HCT116 (cell line): ENCODE data around the gene MTOR. TPM values are rescaled to one million over a fixed set of nuclear protein-coding genes. Genes with fewer than 3 reads are reported as not detected.

ENCODE experiments used
- ATAC-seq: fragments of 200-7000 bp; cut with Tn5 transposase; 2 replicates; pipeline ENCODE4 v1.9.1; 2020; ENCODE audit warnings: mild to moderate bottlenecking, moderate library complexity
- BruUV-seq: library from RNA; stranded (reverse); fragments of 400-500 nt; replicated peaks from 2 replicates; lab custom pipeline; 2021; lab: Mats Ljungman, UMichigan
- CTCF ChIA-PET: fragments of 300-600 bp; sonication (Branson Sonifier 250); formaldehyde crosslinking; loops from one replicate; lab custom pipeline; 2021; ENCODE audit warnings: antibody characterized with exemption; lab: Charles Lee
- POLR2A ChIA-PET: fragments of 300-600, 350-600 bp; sonication (Branson Sonifier 250); formaldehyde crosslinking; loops from one replicate; lab custom pipeline; 2021; ENCODE audit warnings: antibody characterized with exemption; lab: Charles Lee
- RAD21 ChIA-PET, 2 experiments: fragments of 300-600 bp; sonication (Branson Sonifier 250); formaldehyde crosslinking; loops; one replicate each; lab custom pipeline; 2023; ENCODE audit warnings: low total read pairs in 2 of 2; ENCODE audit not compliant: uncharacterized antibody in 2 of 2, unreplicated experiment in 2 of 2, low non-redundant PET in 1 of 2; lab: Charles Lee
- DNase-seq: peaks from one replicate; pipeline ENCODE4 v3.0.0-alpha.2; 2010; ENCODE audit warnings: low read depth, low spot score
- H2AFZ ChIP-seq: fragments of 200-600 bp; shearing (Covaris generic), sonication (generic); 2 replicates; pipeline ENCODE4 v1.6.1; 2017; ENCODE audit warnings: low read depth, mixed run types, mixed read lengths, antibody characterized with exemption, low read length; ENCODE audit not compliant: poor library complexity, severe bottlenecking
- H3K27ac ChIP-seq: 2 replicates; pipeline ENCODE4 v1.5.1; 2012; ENCODE audit warnings: low read depth, low read length
- H3K27me3 ChIP-seq: fragments of 200-600 bp; sonication (generic); 2 replicates; pipeline ENCODE4 v1.6.1; 2016; ENCODE audit warnings: mixed run types, low read length, mixed read lengths; ENCODE audit not compliant: insufficient read depth
- H3K36me3 ChIP-seq, 2 experiments: fragments of 200-500 bp in 1 of 2; fragments of 200-600 bp in 1 of 2; sonication (Bioruptor generic) in 1 of 2; sonication (generic) in 1 of 2; 2 replicates each; pipeline versions ENCODE4 v1.5.1 to v1.6.1; 2014 to 2016; ENCODE audit warnings: low read length in 2 of 2, inconsistent platforms in 1 of 2, mixed read lengths in 1 of 2, mixed run types in 1 of 2; ENCODE audit not compliant: insufficient read depth in 2 of 2, control insufficient read depth in 1 of 2
- H3K4me1 ChIP-seq, 2 experiments: fragments of 200-600 bp in 1 of 2; sonication (generic) in 1 of 2; 2 replicates each; pipeline versions ENCODE4 v1.5.1 to v1.6.1; 2012 to 2017; ENCODE audit warnings: low read length in 2 of 2, inconsistent platforms in 1 of 2, mild to moderate bottlenecking in 1 of 2, mixed read lengths in 1 of 2, mixed run types in 1 of 2, moderate library complexity in 1 of 2; ENCODE audit not compliant: insufficient read depth in 2 of 2, control insufficient read depth in 1 of 2
- H3K4me2 ChIP-seq: fragments of 200-600 bp; sonication (generic); 2 replicates; pipeline ENCODE4 v1.6.1; 2017; ENCODE audit warnings: mixed run types, low read length, mixed read lengths
- H3K4me3 ChIP-seq, 2 experiments: fragments of 200-600 bp in 1 of 2; sonication (generic) in 1 of 2; replicated peaks in 1 of 2; 2 replicates each; pipeline ENCODE4 v1.5.1; 2011 to 2016; ENCODE audit warnings: low read length in 2 of 2, control low read depth in 1 of 2, low read depth in 1 of 2, mild to moderate bottlenecking in 1 of 2, mixed read lengths in 1 of 2, mixed run types in 1 of 2
- H3K79me2 ChIP-seq: fragments of 200-600 bp; sonication (generic); 2 replicates; pipeline ENCODE4 v1.6.1; 2017; ENCODE audit warnings: mild to moderate bottlenecking, mixed run types, low read length, moderate library complexity, mixed read lengths; ENCODE audit not compliant: insufficient read depth
- H3K9ac ChIP-seq: fragments of 200-600 bp; sonication (generic); 2 replicates; pipeline ENCODE4 v1.6.1; 2016; ENCODE audit warnings: low read length, mixed read lengths
- H3K9me2 ChIP-seq: fragments of 200-600 bp; sonication (generic), shearing (Covaris generic); 2 replicates; pipeline ENCODE4 v1.6.1; 2017; ENCODE audit warnings: mixed run types, mild to moderate bottlenecking, moderate library complexity; ENCODE audit not compliant: insufficient read depth
- H3K9me3 ChIP-seq, 2 experiments: fragments of 200-500 bp in 1 of 2; fragments of 200-600 bp in 1 of 2; sonication (Bioruptor generic) in 1 of 2; sonication (generic) in 1 of 2; 2 replicates each; pipeline ENCODE4 v1.6.1; 2014 to 2017; ENCODE audit warnings: low read length in 2 of 2, mixed read lengths in 2 of 2, inconsistent platforms in 1 of 2, low read depth in 1 of 2, mild to moderate bottlenecking in 1 of 2, mixed run types in 1 of 2, moderate library complexity in 1 of 2; ENCODE audit not compliant: control insufficient read depth in 1 of 2, insufficient read depth in 1 of 2
- H4K20me1 ChIP-seq: fragments of 200-600 bp; sonication (generic), shearing (Covaris generic); 2 replicates; pipeline ENCODE4 v1.6.1; 2017; ENCODE audit warnings: mixed run types, mild to moderate bottlenecking, moderate library complexity; ENCODE audit not compliant: insufficient read depth
- ATF3 ChIP-seq: IDR thresholded peaks from 2 replicates; pipeline ENCODE4 v1.6.1; 2012
- CBX3 ChIP-seq: IDR thresholded peaks from 2 replicates; pipeline ENCODE4 v1.6.1; 2012; ENCODE audit warnings: low read depth
- CTCF ChIP-seq, 3 experiments: fragments of 200-600 bp in 1 of 3; sonication (generic) in 1 of 3; IDR thresholded peaks in 2 of 3; conservative IDR thresholded peaks in 1 of 3; 2 replicates each; pipeline ENCODE4 v1.5.1; 2012 to 2017; ENCODE audit warnings: low read depth in 2 of 3, low read length in 2 of 3, antibody characterized with exemption in 1 of 3, borderline replicate concordance in 1 of 3, control low read depth in 1 of 3, mild to moderate bottlenecking in 1 of 3, mixed read lengths in 1 of 3, mixed run types in 1 of 3, moderate library complexity in 1 of 3; ENCODE audit not compliant: insufficient read depth in 1 of 3
- EGR1 ChIP-seq: IDR thresholded peaks from 2 replicates; pipeline ENCODE4 v1.6.1; 2012; ENCODE audit warnings: low read depth
- ELF1 ChIP-seq: IDR thresholded peaks from 2 replicates; pipeline ENCODE4 v1.6.1; 2012; ENCODE audit warnings: low read depth, borderline replicate concordance
- EZH2 ChIP-seq: fragments of 200-600 bp; sonication (generic); IDR thresholded peaks from 2 replicates; pipeline ENCODE4 v1.6.1; 2017; ENCODE audit warnings: antibody characterized with exemption, mixed run types
- EZH2phosphoT487 ChIP-seq: fragments of 200-600 bp; IDR thresholded peaks from 2 replicates; pipeline ENCODE4 v1.6.1; 2018; ENCODE audit warnings: antibody characterized with exemption, borderline replicate concordance
- FOSL1 ChIP-seq: IDR thresholded peaks from 2 replicates; pipeline ENCODE4 v1.6.1; 2012; ENCODE audit warnings: low read depth
- JUND ChIP-seq: IDR thresholded peaks from 2 replicates; pipeline ENCODE4 v1.6.1; 2012
- POLR2AphosphoS5 ChIP-seq: IDR thresholded peaks from 2 replicates; pipeline ENCODE4 v1.6.1; 2011; ENCODE audit warnings: mild to moderate bottlenecking, low read depth, low read length, moderate library complexity
- RAD21 ChIP-seq: IDR thresholded peaks from 2 replicates; pipeline ENCODE4 v1.6.1; 2012; ENCODE audit warnings: low read depth, mild to moderate bottlenecking
- REST ChIP-seq: IDR thresholded peaks from 2 replicates; pipeline ENCODE4 v1.6.1; 2012; ENCODE audit warnings: low read depth
- SIN3A ChIP-seq: IDR thresholded peaks from 2 replicates; pipeline ENCODE4 v1.6.1; 2012; ENCODE audit warnings: low read depth
- SP1 ChIP-seq: IDR thresholded peaks from 2 replicates; pipeline ENCODE4 v1.6.1; 2012; ENCODE audit warnings: low read depth
- TCF7L2 ChIP-seq: IDR thresholded peaks from 2 replicates; pipeline ENCODE4 v1.7.0; 2011; ENCODE audit warnings: borderline replicate concordance, inconsistent platforms; ENCODE audit not compliant: insufficient read depth, insufficient read length; ENCODE audit errors: extremely low read depth
- YY1 ChIP-seq: IDR thresholded peaks from 2 replicates; pipeline ENCODE4 v1.6.1; 2011; ENCODE audit warnings: low read length, low read depth, moderate library complexity, mild to moderate bottlenecking; ENCODE audit not compliant: insufficient replicate concordance; ENCODE audit errors: extremely low read depth
- ZBTB33 ChIP-seq: IDR thresholded peaks from 2 replicates; pipeline ENCODE4 v1.6.1; 2011; ENCODE audit warnings: mild to moderate bottlenecking, low read length, moderate library complexity; ENCODE audit not compliant: insufficient replicate concordance; ENCODE audit errors: extremely low read depth
- ZFX ChIP-seq: fragments of 450-650 bp; IDR thresholded peaks from 2 replicates; pipeline ENCODE4 v1.6.1; 2017
- ZNF274 ChIP-seq: fragments of 200-500 bp; sonication (Bioruptor generic); IDR thresholded peaks from 2 replicates; pipeline ENCODE4 v1.6.1; 2014; ENCODE audit warnings: mild to moderate bottlenecking, low read depth, low read length, inconsistent platforms
- intact Hi-C: fragments of 100-400 bp; cut with micrococcal nuclease; formaldehyde crosslinking; loops from 2 replicates; pipeline ENCODE4 v1.10.0; 2022
- total RNA-seq: library from RNA; stranded (reverse); gene quantifications from one replicate; pipeline ENCODE4 v1.2.1, GENCODE V29; 2021; ENCODE audit not compliant: unreplicated experiment

The MTOR gene
- total RNA-seq, 1 experiment from 2014 or later: 42.2 TPM

- RAD21 ChIA-PET: no interaction called here
These were observed 105.9 kb downstream of the MTOR start for GRCh38 chr1:11156441-11156840.

More at GRCh38 chr1:11156441-11156840, 105.9 kb downstream of the MTOR start:
- no peak overlapping the region for H2AFZ ChIP-seq
- no peaks in the 10 kb centered on the region for H3K27me3 ChIP-seq
- peaks cover 3% of the 10 kb centered on the region in 2 experiments; a peak in 1 of 4 replicates for H3K36me3 ChIP-seq
- ChIA-PET POLR2A (no interaction called here), CTCF (no interaction called here)
- no peak overlapping the region for H3K4me3 ChIP-seq
- DNase-seq (no peak), ATAC-seq (no peak)
- no peaks in the 10 kb centered on the region for H3K9me2 ChIP-seq
- H3K9me3 ChIP-seq: no peaks in the 10 kb centered on the region
- no peaks in the 10 kb centered on the region for H3K79me2 ChIP-seq
- H3K4me1 ChIP-seq: no peaks in the 10 kb centered on the region
- BruUV-seq: no TSS peak
- TF ChIP-seq ZNF274 (no peak), CBX3 (no peak), EGR1 (no peak), ZFX (no peak), YY1 (no peak), SP1 (no peak), ATF3 (no peak), RAD21 (no peak), EZH2phosphoT487 (no peak), ELF1 (no peak), TCF7L2 (no peak), JUND (no peak), FOSL1 (no peak), POLR2AphosphoS5 (no peak), EZH2 (no peak), CTCF (IDR thresholded peaks at IDR 0.05 in 2 of 3, conservative IDR thresholded peaks at IDR 0.05 in 1 of 3; ENCODE audit: borderline replicate concordance in 1 of 3, insufficient read depth in 1 of 3, low read depth in 2 of 3, low read length in 2 of 3) (no peak), ZBTB33 (no peak), REST (no peak), SIN3A (no peak)
- intact Hi-C loops: no loop called here
- no peak overlapping the region for H3K27ac ChIP-seq
- no peak overlapping the region for H3K9ac ChIP-seq
- H4K20me1 ChIP-seq: no peaks in the 10 kb centered on the region
- no peak overlapping the region for H3K4me2 ChIP-seq
